Ovary (tissue), 9 donors: ENCODE measurements around the gene TMPRSS11E. TPM values are rescaled to one million over a fixed set of nuclear protein-coding genes. Genes with fewer than 3 reads are reported as not detected.

Experiments
- DNase-seq, 5 donors: peaks; one replicate each; pipeline ENCODE4 v3.0.0-alpha.2; 2019 to 2020
- H3K27ac ChIP-seq, 2 donors: fragments of 200-600 bp; one replicate each; pipeline versions ENCODE4 v1.5.1 to v1.8.0; 2019 to 2022
- H3K27me3 ChIP-seq: fragments of 200-600 bp; one replicate; pipeline ENCODE4 v1.8.0; 2022
- H3K36me3 ChIP-seq: fragments of 200-600 bp; sonication (generic); one replicate; pipeline ENCODE4 v1.5.1; 2019
- H3K4me1 ChIP-seq: one replicate; pipeline ENCODE4 v1.8.1; 2013; ENCODE audit warnings: mild to moderate bottlenecking, moderate library complexity; ENCODE audit not compliant: insufficient read depth
- H3K4me3 ChIP-seq: fragments of 200-600 bp; sonication (generic); one replicate; pipeline ENCODE4 v1.5.1; 2017
- H3K9me3 ChIP-seq, 2 donors: fragments of 200-600 bp in 1 of 2; sonication (generic) in 1 of 2; one replicate each; pipeline versions ENCODE4 v1.5.1 to v1.8.1; 2013 to 2019; ENCODE audit warnings: mild to moderate bottlenecking in 1 of 2, moderate library complexity in 1 of 2
- EP300 ChIP-seq: sonication (generic); formaldehyde crosslinking; IDR thresholded peaks from one replicate; pipeline ENCODE4 v1.6.1; 2017; ENCODE audit warnings: antibody characterized with exemption
- POLR2A ChIP-seq: fragments of 450-650 bp; IDR thresholded peaks from one replicate; pipeline ENCODE4 v1.6.1; 2017; ENCODE audit warnings: antibody characterized with exemption, mild to moderate bottlenecking, moderate library complexity
- WGBS, 3 donors: extraction: QIAGEN DNeasy Blood & Tissue Kit in 1 of 3; methylation state at CpG; one replicate each; pipeline versions ENCODE4 v1.1.5 to v1.1.7; 2013 to 2017; 5-methylcytosine and 5-hydroxymethylcytosine counted together
- intact Hi-C, 4 donors: fragments of 100-400 bp; cut with DNase I; formaldehyde crosslinking; loops; one replicate each; pipeline versions ENCODE4 v1.11.0 to v1.15.1; 2022 to 2023
- polyA plus RNA-seq, 2 donors: library from polyadenylated mRNA; stranded (reverse); fragments of 200-250 nt in 1 of 2; fragments of 350-450 nt in 1 of 2; fragmentation: Illumina TruSeq in 1 of 2; extraction: RNeasy Lipid Tissue Mini Kit (QIAGEN cat#74804) in 1 of 2; gene quantifications; one replicate each; pipeline ENCODE4 v1.2.3, GENCODE V29; 2013 to 2014
- total RNA-seq, 7 donors: library from RNA; depleted of rRNA in 2 of 7; stranded (reverse); fragments of >200 nt in 2 of 7; fragmentation: NEBNext Ultra II Directional in 3 of 7; extraction: Animal tissue kit (Norgen Biotek cat#: 25700) in 3 of 7; gene quantifications; one replicate each; pipeline versions ENCODE4 v1.1.0 to v1.2.4, GENCODE V29; 2016 to 2023
- TF ChIP-seq, protein P1 (sequence below), 3 donors: fragments of 450-650 bp in 2 of 3; fragments of 200-600 bp in 1 of 3; IDR thresholded peaks; one replicate each; pipeline versions ENCODE4 v1.5.1 to v1.8.0; 2016 to 2022; ENCODE audit warnings: antibody characterized with exemption in 3 of 3, mild to moderate bottlenecking in 1 of 3
- donor health status: DM: no; HTN: no; CAD: no; lungs with moderate emphysema.
- donor health status: DM: no; HTN: no; CAD: no.
- donor health status: Bipolar disorder and iron deficiency.
- donor health status: DM: yes; HTN: yes; CAD: no.
- donor health status: DM: no; HTN: no; CAD: no.
- donor health status: DM: yes; HTN: yes; CAD: no.

TMPRSS11E gene
- total and polyA plus RNA-seq, 9 donors, result not detected

DNA sequence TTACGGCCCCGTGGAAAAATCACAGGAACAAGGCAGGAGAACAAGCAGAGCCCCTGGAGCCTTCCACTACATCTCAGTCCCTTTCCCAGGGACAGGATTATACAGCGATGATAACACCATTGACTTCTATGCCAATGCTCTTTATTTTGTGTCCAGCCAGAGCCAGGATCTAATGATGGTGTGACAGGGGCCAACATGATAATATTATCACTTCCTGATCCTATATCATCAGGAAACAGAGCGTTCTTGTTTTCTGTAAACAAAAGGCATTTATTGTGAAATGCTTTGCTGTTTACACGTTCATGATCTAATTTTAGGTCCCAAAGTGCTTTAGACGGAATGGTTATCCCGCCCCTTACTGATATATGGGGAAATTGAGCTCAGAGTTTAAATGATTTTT, 12.8 kb downstream of the TMPRSS11E start:
- H3K4me1 ChIP-seq, result no peaks in the 10 kb centered on the region
- H3K27me3 ChIP-seq, result no peaks in the 10 kb centered on the region
- no peak overlapping the region for H3K4me3 ChIP-seq
- H3K36me3 ChIP-seq, result no peaks in the 10 kb centered on the region
- H3K9me3 ChIP-seq, result no peaks in the 10 kb centered on the region
- no peak overlapping the region for H3K27ac ChIP-seq
- 59 to 74% (median 67%) methylated on average over 7 of the region's 7 CpGs for WGBS, 3 donors
- TF ChIP-seq EP300 (no peak), POLR2A (no peak)
- TF ChIP-seq, protein P1, sequence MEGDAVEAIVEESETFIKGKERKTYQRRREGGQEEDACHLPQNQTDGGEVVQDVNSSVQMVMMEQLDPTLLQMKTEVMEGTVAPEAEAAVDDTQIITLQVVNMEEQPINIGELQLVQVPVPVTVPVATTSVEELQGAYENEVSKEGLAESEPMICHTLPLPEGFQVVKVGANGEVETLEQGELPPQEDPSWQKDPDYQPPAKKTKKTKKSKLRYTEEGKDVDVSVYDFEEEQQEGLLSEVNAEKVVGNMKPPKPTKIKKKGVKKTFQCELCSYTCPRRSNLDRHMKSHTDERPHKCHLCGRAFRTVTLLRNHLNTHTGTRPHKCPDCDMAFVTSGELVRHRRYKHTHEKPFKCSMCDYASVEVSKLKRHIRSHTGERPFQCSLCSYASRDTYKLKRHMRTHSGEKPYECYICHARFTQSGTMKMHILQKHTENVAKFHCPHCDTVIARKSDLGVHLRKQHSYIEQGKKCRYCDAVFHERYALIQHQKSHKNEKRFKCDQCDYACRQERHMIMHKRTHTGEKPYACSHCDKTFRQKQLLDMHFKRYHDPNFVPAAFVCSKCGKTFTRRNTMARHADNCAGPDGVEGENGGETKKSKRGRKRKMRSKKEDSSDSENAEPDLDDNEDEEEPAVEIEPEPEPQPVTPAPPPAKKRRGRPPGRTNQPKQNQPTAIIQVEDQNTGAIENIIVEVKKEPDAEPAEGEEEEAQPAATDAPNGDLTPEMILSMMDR (IDR thresholded peaks at IDR 0.05), result no peak
- intact Hi-C loops, result no loop called here
- no peak for DNase-seq

DNA sequence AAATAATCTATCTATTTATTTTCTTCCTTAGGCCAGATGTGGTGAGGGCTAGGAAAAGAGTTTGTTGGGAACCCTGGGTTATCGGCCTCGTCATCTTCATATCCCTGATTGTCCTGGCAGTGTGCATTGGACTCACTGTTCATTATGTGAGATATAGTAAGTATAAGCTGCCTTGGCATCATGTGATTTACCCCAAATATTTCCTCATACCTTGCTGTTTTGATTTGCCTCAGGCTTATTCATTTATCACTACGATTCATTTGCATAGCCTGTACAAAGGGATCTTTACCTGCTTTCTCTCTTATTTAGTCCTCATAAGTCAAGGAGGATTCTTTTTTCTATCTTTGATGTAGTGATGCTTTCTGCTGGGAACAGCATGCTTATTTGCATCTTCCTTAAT, 14.5 kb downstream of the TMPRSS11E start:
- Histone ChIP-seq H3K27me3 (no peaks in the 10 kb centered on the region), H3K9me3 (no peaks in the 10 kb centered on the region), H3K36me3 (no peaks in the 10 kb centered on the region), H3K4me3 (no peak overlapping the region), H3K4me1 (no peaks in the 10 kb centered on the region), H3K27ac (no peak overlapping the region)
- intact Hi-C loops, result no loop called here
- TF ChIP-seq EP300, result no peak
- TF ChIP-seq, protein P1 (IDR thresholded peaks at IDR 0.05), result no peak
- no peak for TF ChIP-seq POLR2A
- no peak for DNase-seq
- 92 to 98% (median 94%) methylated on average over 3 of the region's 3 CpGs for WGBS, 3 donors

DNA sequence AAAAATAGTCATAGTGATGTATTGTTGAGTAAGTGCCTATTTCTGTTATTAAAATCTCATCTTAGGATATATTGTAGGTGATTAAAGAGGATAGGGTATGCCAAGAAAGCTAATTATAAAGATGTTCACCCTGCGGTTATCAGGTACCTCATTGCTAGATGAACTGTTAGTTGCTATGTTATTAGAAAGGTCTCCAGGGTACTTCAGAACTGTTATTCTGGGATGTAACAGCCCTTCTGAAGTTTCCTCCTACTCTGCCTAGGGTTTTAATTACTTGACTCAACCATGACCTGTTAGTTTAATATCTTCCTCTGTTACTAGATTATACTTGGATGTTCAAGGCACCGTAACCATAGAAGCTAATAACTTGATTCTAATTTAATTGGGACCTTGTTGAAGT, 15.4 kb downstream of the TMPRSS11E start:
- TF ChIP-seq EP300 (no peak), POLR2A (no peak)
- TF ChIP-seq, protein P1 (IDR thresholded peaks at IDR 0.05), result no peak
- Histone ChIP-seq H3K4me3 (no peak overlapping the region), H3K27ac (no peak overlapping the region), H3K9me3 (no peaks in the 10 kb centered on the region), H3K27me3 (no peaks in the 10 kb centered on the region), H3K4me1 (no peaks in the 10 kb centered on the region), H3K36me3 (no peaks in the 10 kb centered on the region)
- no peak for DNase-seq
- WGBS, 3 donors, result 53 to 59% (median 54%) methylated on average over 2 of the region's 2 CpGs
- intact Hi-C loops, result no loop called here

DNA sequence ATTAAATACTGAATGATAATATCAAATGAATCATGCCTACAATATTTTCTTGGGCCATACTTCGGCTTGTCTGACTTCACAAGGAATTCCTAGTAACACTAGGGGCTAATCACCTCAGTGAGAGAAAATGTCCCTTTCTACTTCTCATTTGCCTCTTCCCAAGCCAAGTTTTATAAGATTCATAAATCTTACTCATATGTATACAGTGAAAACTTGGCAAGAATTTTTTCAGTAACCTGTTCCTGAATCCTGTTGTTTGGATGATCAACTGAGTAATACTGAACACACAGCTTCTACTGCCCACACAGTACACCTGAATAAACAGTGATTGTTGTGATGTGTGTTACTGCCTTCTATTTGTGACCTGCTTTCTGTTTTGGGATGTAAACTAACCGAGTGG, 16.5 kb downstream of the TMPRSS11E start:
- 26 to 41% (median 27%) methylated on average over 2 of the region's 2 CpGs for WGBS, 3 donors
- no peak overlapping the region for H3K4me3 ChIP-seq
- no peaks in the 10 kb centered on the region for H3K36me3 ChIP-seq
- no peaks in the 10 kb centered on the region for H3K27me3 ChIP-seq
- H3K4me1 ChIP-seq, result no peaks in the 10 kb centered on the region
- no peak for DNase-seq
- no peak overlapping the region for H3K27ac ChIP-seq
- no peak for TF ChIP-seq EP300
- TF ChIP-seq, protein P1 (IDR thresholded peaks at IDR 0.05), result no peak
- no peak for TF ChIP-seq POLR2A
- no peaks in the 10 kb centered on the region for H3K9me3 ChIP-seq
- intact Hi-C loops, result no loop called here

DNA sequence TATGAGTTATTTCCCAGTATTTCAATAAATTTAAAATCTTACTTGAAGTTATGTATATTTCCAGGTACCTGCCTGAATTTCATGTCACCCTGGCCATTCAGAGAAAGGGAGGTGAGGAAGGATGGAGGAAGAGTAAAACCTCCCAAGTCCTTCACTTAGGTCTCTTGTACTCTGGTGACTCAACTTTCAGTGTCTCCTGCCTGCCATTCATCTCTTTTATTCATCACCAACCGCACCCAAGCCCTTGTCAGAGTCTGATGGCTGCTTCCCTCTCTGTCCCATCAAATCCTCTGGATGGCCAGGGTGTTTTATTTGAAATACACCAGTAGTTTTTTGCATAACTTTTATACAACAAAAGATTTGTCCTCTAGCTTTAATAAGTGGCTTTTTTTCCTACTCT, 17.8 kb downstream of the TMPRSS11E start:
- Histone ChIP-seq H3K4me1 (no peaks in the 10 kb centered on the region), H3K9me3 (no peaks in the 10 kb centered on the region), H3K27me3 (no peaks in the 10 kb centered on the region), H3K4me3 (no peak overlapping the region), H3K27ac (no peak overlapping the region), H3K36me3 (no peaks in the 10 kb centered on the region)
- TF ChIP-seq POLR2A (no peak), EP300 (no peak)
- TF ChIP-seq, protein P1 (IDR thresholded peaks at IDR 0.05), result no peak
- intact Hi-C loops, result no loop called here
- DNase-seq, result no peak
- WGBS, 3 donors, result 68 to 87% (median 82%) methylated on average over 1 of the region's 1 CpG
